Measurements from ENCODE around the gene ARHGDIB. TPM values are rescaled to one million over a fixed set of nuclear protein-coding genes. Genes with fewer than 3 reads are reported as not detected.

The ARHGDIB gene
- polyA plus RNA-seq (ENCODE audit: insufficient read length in 4 of 4), result 10 to 100 TPM; 44.5 to 64.5 (median 47.8) TPM

DNA sequence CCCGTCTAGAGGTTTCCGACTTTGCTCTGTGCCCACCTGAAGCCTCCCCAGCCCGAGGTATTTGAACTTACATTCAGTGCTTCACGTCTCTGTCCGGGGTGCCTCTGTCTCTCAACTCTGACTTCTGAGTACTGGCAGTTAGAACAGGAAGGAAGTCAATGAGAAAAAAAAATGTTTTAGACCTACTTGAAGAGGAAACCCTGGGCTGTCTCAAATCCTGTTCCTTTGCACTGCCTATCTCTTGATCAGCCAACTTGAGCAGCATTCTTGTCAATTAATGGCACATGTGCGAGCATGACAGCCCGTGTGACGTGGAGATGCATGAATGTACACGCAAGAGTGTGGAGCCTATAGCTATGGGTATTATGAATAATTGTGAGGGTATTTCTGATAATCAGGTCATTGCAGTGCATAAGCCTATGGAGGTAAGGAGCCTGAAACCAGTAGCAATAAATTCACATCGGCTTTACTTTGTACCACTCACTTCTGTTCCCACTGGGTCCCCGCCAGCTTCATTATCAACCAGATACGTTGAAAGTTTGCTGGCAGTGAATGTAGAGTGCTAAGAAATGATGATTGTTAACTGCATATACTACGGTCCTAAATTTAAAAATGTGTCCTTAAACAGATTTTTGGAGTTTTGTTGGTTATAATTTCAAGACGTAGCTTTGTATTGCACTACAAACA is at the start of gene ARHGDIB:
Gene ARHGDIB, minus strand, starts transcription at position 136 of the 687 bp plus-strand sequence. CDS start 10,889 bp downstream, outside the sequence.
- no peak for DNase-seq (ENCODE audit: low read depth in 4 of 4, low spot score in 2 of 4)

DNA sequence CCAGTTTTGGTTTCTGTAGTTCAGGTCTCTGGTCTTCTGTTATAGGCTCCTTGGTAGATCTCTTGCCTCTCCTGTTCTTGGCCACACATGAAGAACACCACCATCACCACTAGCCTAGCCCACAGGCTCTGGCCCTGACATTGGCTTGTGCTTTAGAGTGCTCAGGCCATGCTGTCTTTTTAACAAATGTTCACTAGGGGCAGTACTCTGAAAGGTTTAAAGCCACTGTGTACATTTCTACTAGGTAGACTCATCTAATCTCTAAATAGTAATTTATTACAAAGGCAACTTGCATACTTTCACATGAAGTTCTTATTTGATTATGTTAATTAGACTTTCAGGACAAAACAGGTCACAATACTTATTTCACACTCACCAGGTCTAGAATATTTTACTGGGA is 49.8 kb upstream of the ARHGDIB start:
- DNase-seq (ENCODE audit: low read depth in 4 of 4, low spot score in 2 of 4), result no peak

GRCh38 chr12:15007551-15007950 is 46.1 kb upstream of the ARHGDIB start:
- no peak for DNase-seq (ENCODE audit: low read depth in 4 of 4, low spot score in 2 of 4)

DNA sequence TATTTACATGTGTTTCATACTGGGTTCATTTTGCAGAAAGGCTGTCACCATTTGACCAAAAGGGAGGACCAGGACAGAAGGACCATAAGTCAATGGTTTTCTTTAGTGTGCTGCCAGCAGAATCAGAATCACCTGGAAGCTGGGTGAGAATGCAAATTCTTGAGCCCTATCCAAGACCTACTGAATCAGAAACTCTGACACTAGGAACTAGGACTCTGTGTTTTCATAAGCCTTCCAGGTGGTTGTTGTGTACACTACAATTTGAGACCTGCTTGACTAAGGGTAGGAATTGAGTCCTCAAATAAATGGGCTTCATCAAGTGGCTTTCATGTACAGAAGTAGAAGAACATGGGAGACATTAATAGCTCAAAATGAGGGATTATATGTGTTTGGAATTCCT is 43.7 kb upstream of the ARHGDIB start:
- no peak for DNase-seq (ENCODE audit: low read depth in 4 of 4, low spot score in 2 of 4)

DNA sequence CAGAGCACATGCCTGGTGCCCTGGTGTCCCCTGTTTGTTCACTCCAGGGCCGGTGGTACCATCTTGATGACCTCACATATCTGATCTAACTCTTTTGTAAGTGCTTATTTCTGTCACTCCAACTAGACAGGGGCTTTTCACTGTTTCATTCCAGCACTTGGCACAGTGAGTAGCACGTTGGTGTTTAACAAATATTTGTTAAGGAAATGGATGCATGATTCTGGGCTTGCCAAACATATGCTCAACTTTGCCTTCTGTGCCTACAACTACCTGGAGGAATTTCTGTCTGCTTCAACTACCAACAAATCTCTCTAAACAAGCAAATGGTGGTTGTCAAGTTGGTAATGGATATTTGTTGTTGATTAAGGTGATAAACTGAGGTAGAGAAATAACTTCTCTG is 43.0 kb upstream of the ARHGDIB start:
- DNase-seq (ENCODE audit: low read depth in 4 of 4, low spot score in 2 of 4), result no peak

GRCh38 chr12:15001733-15002382 is 40.5 kb upstream of the ARHGDIB start:
- DNase-seq (ENCODE audit: low read depth in 4 of 4, low spot score in 2 of 4), result no peak

GRCh38 chr12:15000575-15000974 is 39.2 kb upstream of the ARHGDIB start:
- DNase-seq (ENCODE audit: low read depth in 4 of 4, low spot score in 2 of 4), result no peak

GRCh38 chr12:14999695-15000365 is 38.4 kb upstream of the ARHGDIB start:
- DNase-seq (ENCODE audit: low read depth in 4 of 4, low spot score in 2 of 4), result no peak

- peak in 2 of 4 donors; percentile 34 to 60 for DNase-seq (ENCODE audit: low read depth in 4 of 4, low spot score in 2 of 4)
Observed at GRCh38 chr12:14999021-14999694, 37.8 kb upstream of the ARHGDIB start.

GRCh38 chr12:14997998-14998397 is 36.6 kb upstream of the ARHGDIB start:
- no peak for DNase-seq (ENCODE audit: low read depth in 4 of 4, low spot score in 2 of 4)

- DNase-seq (ENCODE audit: low read depth in 4 of 4, low spot score in 2 of 4), result peak in 2 of 4 donors; percentile 44 to 62
Observed at GRCh38 chr12:14995583-14996425, 34.4 kb upstream of the ARHGDIB start.

- DNase-seq (ENCODE audit: low read depth in 4 of 4, low spot score in 2 of 4), result no peak
Observed at GRCh38 chr12:14994610-14995009, 33.2 kb upstream of the ARHGDIB start.

- no peak for DNase-seq (ENCODE audit: low read depth in 4 of 4, low spot score in 2 of 4)
Observed at GRCh38 chr12:14993537-14994266, 32.3 kb upstream of the ARHGDIB start.

DNA sequence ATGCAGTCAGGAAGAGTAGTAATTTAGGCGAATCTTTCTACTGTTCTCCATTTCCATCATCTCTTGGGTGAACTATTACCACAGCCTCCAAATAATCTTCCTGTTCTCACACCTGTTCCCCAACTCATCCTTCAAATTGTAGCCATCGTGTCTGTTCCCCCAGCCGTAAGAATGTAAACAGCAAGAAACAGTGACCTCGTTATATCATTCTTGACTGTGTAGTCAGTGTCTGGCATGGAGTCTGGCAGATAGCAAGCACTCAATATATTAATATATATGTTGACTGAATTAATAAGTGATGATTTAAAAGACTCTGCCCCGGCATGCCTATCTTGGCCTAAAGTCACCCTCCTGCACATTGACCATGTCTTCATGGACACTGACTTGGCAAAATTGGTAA is 31.7 kb upstream of the ARHGDIB start:
- DNase-seq (ENCODE audit: low read depth in 4 of 4, low spot score in 2 of 4), result no peak

DNA sequence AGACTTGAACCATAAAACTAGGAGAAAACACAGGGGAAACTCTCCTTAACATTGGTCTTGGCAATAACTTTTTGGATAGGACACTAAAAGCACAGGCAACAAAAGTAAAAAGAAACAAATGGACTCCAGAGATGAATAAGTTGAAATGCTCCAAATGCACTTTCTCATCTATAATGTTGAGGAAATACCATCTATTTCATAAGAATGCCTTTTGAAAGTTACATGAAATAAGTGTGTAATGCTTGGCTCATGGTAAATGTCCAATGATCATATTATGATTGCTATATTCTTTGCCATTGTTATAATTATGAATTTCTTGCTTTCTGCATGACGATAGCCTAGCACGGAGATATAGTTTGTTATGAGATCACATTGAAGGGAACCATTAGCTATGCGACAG is 31.3 kb upstream of the ARHGDIB start:
- no peak for DNase-seq (ENCODE audit: low read depth in 4 of 4, low spot score in 2 of 4)

DNA sequence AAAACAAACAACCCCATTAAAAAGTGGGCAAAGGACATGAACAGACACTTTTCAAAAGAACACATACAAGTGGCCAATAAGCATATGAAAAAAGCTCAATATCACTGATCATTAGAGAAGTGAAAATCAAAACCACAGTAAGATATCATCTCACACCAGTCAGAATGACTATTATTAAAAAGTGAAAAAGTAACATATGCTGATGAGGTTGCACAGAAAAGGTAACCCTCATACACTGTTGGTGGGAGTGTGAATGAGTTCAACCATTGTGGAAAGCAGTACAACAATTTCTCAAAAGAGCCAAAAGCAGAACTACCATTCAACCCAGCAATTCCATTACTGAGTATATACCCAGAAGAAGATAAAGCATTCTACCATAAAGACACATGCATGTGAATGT is 29.7 kb upstream of the ARHGDIB start:
- DNase-seq (ENCODE audit: low read depth in 4 of 4, low spot score in 2 of 4), result no peak

DNA sequence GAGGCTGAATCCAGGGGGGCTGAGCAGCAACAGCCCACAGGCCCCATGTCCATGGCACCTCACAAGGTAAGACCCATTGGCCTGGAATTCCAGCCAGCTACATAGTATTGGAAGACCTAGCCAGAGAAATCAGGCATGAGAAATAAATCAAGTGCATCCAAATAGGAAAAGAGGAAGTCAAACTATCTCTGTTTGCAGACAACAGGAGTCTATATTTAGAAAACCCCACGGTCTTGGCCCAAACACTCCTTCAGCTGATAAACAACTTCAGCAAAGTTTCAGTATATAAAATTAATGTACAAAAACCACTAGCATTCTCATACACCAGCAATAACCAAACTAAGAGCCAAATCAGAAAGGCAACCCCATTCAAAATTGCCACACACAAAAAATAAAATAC is 28.4 kb upstream of the ARHGDIB start:
- DNase-seq (ENCODE audit: low read depth in 4 of 4, low spot score in 2 of 4), result no peak

GRCh38 chr12:14988035-14988434 is 26.6 kb upstream of the ARHGDIB start:
- no peak for DNase-seq (ENCODE audit: low read depth in 4 of 4, low spot score in 2 of 4)

DNA sequence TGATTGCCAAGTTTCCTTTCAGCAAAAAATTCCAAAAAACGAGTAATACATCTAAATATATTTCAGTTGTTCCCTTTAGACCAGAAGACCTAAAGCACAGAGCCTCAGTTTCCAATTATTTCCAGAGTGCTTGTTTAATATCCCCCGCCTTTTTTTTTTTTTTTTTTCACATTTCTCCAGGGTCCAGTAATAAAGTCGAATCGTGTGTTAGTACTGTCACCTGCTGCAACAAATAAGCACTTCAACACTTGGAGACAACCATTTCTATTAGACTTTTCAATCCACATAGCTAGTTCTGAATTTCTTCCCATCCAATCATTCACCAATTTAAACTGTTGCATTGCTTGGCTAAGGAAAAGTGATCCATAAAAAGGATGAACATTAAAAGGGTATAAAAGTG is 25.0 kb upstream of the ARHGDIB start:
- DNase-seq (ENCODE audit: low read depth in 4 of 4, low spot score in 2 of 4), result no peak

Data from left renal cortex interstitium (tissue), 4 donors.